Esophagus muscularis mucosa (tissue), 4 donors: ENCODE measurements around the gene PPARG.

Experiments
- EP300 ChIP-seq: sonication (generic); formaldehyde crosslinking; IDR thresholded peaks from one replicate; pipeline ENCODE4 v1.6.1; 2017; ENCODE audit warnings: antibody characterized with exemption
- POLR2A ChIP-seq: fragments of 450-650 bp; IDR thresholded peaks from one replicate; pipeline ENCODE4 v1.6.1; 2017; ENCODE audit warnings: antibody characterized with exemption, moderate library complexity, mild to moderate bottlenecking, low read depth
- TF ChIP-seq, protein P1 (sequence below), 3 experiments: fragments of 200-600 bp in 2 of 3; fragments of 450-650 bp in 1 of 3; sonication (generic) in 2 of 3; IDR thresholded peaks; one replicate each; pipeline ENCODE4 v1.5.1; 2017 to 2019; ENCODE audit warnings: antibody characterized with exemption in 3 of 3, mild to moderate bottlenecking in 2 of 3, moderate library complexity in 1 of 3

DNA sequence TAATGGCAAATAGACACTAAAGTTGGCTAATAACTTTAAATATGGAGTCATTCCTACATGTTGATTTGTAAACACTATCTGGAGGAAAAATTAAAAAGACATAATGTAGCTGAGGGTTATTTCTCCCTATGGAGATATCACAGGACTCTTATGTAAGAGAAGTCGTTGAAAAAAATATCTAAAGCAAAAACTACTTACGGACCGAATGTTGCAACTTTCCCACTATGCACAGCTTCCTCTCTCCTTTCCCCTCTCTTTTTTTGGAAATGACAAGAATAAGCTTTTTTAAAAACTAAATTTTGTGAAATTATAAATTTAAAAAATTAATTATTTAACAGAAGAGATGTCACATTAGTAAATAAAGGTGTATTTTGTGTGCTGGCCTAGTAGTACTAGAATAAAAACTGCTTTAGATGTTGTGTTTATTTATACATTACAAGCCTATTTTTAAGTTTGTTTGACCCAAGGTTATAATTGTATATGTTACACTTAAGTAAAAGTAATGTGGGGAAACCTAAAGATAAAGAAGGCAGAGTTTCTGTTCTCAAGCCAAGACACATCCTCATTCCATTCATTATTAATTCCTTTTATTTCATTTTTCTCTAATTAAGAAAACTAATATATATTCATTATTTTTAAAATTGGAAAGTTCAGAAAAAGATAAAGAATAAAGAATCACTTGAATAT lies 20.7 kb upstream of the PPARG start:
- TF ChIP-seq, protein P1, sequence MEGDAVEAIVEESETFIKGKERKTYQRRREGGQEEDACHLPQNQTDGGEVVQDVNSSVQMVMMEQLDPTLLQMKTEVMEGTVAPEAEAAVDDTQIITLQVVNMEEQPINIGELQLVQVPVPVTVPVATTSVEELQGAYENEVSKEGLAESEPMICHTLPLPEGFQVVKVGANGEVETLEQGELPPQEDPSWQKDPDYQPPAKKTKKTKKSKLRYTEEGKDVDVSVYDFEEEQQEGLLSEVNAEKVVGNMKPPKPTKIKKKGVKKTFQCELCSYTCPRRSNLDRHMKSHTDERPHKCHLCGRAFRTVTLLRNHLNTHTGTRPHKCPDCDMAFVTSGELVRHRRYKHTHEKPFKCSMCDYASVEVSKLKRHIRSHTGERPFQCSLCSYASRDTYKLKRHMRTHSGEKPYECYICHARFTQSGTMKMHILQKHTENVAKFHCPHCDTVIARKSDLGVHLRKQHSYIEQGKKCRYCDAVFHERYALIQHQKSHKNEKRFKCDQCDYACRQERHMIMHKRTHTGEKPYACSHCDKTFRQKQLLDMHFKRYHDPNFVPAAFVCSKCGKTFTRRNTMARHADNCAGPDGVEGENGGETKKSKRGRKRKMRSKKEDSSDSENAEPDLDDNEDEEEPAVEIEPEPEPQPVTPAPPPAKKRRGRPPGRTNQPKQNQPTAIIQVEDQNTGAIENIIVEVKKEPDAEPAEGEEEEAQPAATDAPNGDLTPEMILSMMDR (IDR thresholded peaks at IDR 0.05): no peak
- no peak for TF ChIP-seq POLR2A
- no peak for TF ChIP-seq EP300
